ENCODE results near the gene DAND5.

The DAND5 gene

GRCh38 chr19:13010038-13010991 lies 40.9 kb downstream of the DAND5 start:
- no peak for DNase-seq (ENCODE audit: low read depth, low spot score)

GRCh38 chr19:13010992-13011652 lies 41.7 kb downstream of the DAND5 start:
- no peak for DNase-seq (ENCODE audit: low read depth, low spot score)

GRCh38 chr19:13011653-13012389 lies 42.4 kb downstream of the DAND5 start:
- DNase-seq (ENCODE audit: low read depth, low spot score), result no peak

- no peak for DNase-seq (ENCODE audit: low read depth, low spot score)
Observed at GRCh38 chr19:13012390-13012689, 43.0 kb downstream of the DAND5 start.

- no peak for DNase-seq (ENCODE audit: low read depth, low spot score)
Observed at GRCh38 chr19:13012690-13013608, 43.6 kb downstream of the DAND5 start.

GRCh38 chr19:13013649-13014048 lies 44.3 kb downstream of the DAND5 start:
- DNase-seq (ENCODE audit: low read depth, low spot score), result no peak

- DNase-seq (ENCODE audit: low read depth, low spot score), result no peak
Observed at GRCh38 chr19:13014101-13014920, 44.9 kb downstream of the DAND5 start.

GRCh38 chr19:13014921-13015280 lies 45.5 kb downstream of the DAND5 start:
- no peak for DNase-seq (ENCODE audit: low read depth, low spot score)

GRCh38 chr19:13015361-13016223 lies 46.2 kb downstream of the DAND5 start:
- DNase-seq (ENCODE audit: low read depth, low spot score), result no peak

GRCh38 chr19:13016245-13016627 lies 46.9 kb downstream of the DAND5 start:
- no peak for DNase-seq (ENCODE audit: low read depth, low spot score)

- no peak for DNase-seq (ENCODE audit: low read depth, low spot score)
Observed at GRCh38 chr19:13016628-13017305, 47.4 kb downstream of the DAND5 start.

- DNase-seq (ENCODE audit: low read depth, low spot score), result no peak
Observed at GRCh38 chr19:13017306-13018034, 48.1 kb downstream of the DAND5 start.

GRCh38 chr19:13018035-13018914 lies 48.9 kb downstream of the DAND5 start:
- no peak for DNase-seq (ENCODE audit: low read depth, low spot score)

- no peak for DNase-seq (ENCODE audit: low read depth, low spot score)
Observed at GRCh38 chr19:13019332-13019731, 50.0 kb downstream of the DAND5 start.

GRCh38 chr19:13020002-13020414 lies 50.6 kb downstream of the DAND5 start:
- no peak for DNase-seq (ENCODE audit: low read depth, low spot score)

- no peak for DNase-seq (ENCODE audit: low read depth, low spot score)
Observed at GRCh38 chr19:13022111-13022858, 52.9 kb downstream of the DAND5 start.
